Activated CD8-positive, alpha-beta memory T cell treated with anti-CD3 and anti-CD28 coated beads for 4 hours (primary cell): ENCODE data around the gene AMIGO1.
A peak's percentile ranks its signal among the peaks of the same experiment; 100 is the strongest.

Source experiments
- DNase-seq, 2 donors: peaks; one replicate each; pipeline ENCODE4 v3.0.0-alpha.2; 2020; ENCODE audit warnings: low read depth in 2 of 2

Gene AMIGO1

GRCh38 chr1:109532365-109533136 is 23.0 kb upstream of the AMIGO1 start:
- DNase-seq = peak; percentile 78 to 79

- no peak for DNase-seq
Measured at GRCh38 chr1:109531826-109532364, 22.4 kb upstream of the AMIGO1 start.

- DNase-seq = no peak
Measured at GRCh38 chr1:109531380-109531779, 21.9 kb upstream of the AMIGO1 start.

GRCh38 chr1:109530457-109531087 is 21.0 kb upstream of the AMIGO1 start:
- DNase-seq = no peak

GRCh38 chr1:109529881-109530456 is 20.4 kb upstream of the AMIGO1 start:
- DNase-seq = no peak

- no peak for DNase-seq
Measured at GRCh38 chr1:109528712-109529111, 19.2 kb upstream of the AMIGO1 start.

GRCh38 chr1:109527846-109528695 is 18.5 kb upstream of the AMIGO1 start:
- no peak for DNase-seq

- DNase-seq = no peak
Measured at GRCh38 chr1:109527098-109527811, 17.7 kb upstream of the AMIGO1 start.

GRCh38 chr1:109523706-109524105 is 14.2 kb upstream of the AMIGO1 start:
- no peak for DNase-seq

- DNase-seq = no peak
Measured at GRCh38 chr1:109522026-109522425, 12.5 kb upstream of the AMIGO1 start.

- no peak for DNase-seq
Measured at GRCh38 chr1:109521002-109521951, 11.8 kb upstream of the AMIGO1 start.

- no peak for DNase-seq
Measured at GRCh38 chr1:109517337-109517736, 7.8 kb upstream of the AMIGO1 start.

GRCh38 chr1:109516872-109517271 is 7.3 kb upstream of the AMIGO1 start:
- DNase-seq = no peak

- DNase-seq = no peak
Measured at GRCh38 chr1:109514846-109515245, 5.3 kb upstream of the AMIGO1 start.

- DNase-seq = no peak
Measured at GRCh38 chr1:109513110-109513710, 3.7 kb upstream of the AMIGO1 start.

GRCh38 chr1:109508873-109509175 is 703 bp downstream of the AMIGO1 start:
- DNase-seq = no peak

GRCh38 chr1:109508001-109508872 is 1.3 kb downstream of the AMIGO1 start:
- DNase-seq = no peak

- no peak for DNase-seq
Measured at GRCh38 chr1:109504974-109505373, 4.6 kb downstream of the AMIGO1 start.

- no peak for DNase-seq
Measured at GRCh38 chr1:109503935-109504334, 5.6 kb downstream of the AMIGO1 start.
